Osteoblast (primary cell): ENCODE data around the gene PTPRD. TPM values are rescaled to one million over a fixed set of nuclear protein-coding genes. Genes with fewer than 3 reads are reported as not detected.

Experiments used
- DNase-seq: peaks from one replicate; pipeline ENCODE4 v3.0.0; 2011; ENCODE audit warnings: low spot score, mixed read lengths; ENCODE audit not compliant: insufficient read length; ENCODE audit errors: missing footprints
- H2AFZ ChIP-seq: 2 replicates; pipeline ENCODE4 v1.6.0; 2011; ENCODE audit warnings: mild to moderate bottlenecking, low read length
- H3K27ac ChIP-seq: 2 replicates; pipeline ENCODE4 v1.5.1; 2011; ENCODE audit warnings: mild to moderate bottlenecking, low read depth, low read length, moderate library complexity
- H3K27me3 ChIP-seq: 2 replicates; pipeline ENCODE4 v1.6.0; 2012; ENCODE audit warnings: mild to moderate bottlenecking, control low read depth, inconsistent platforms, low read length, moderate library complexity; ENCODE audit not compliant: insufficient read depth
- H3K36me3 ChIP-seq: 2 replicates; pipeline ENCODE4 v1.5.1; 2011; ENCODE audit warnings: mild to moderate bottlenecking, low read length, control low read depth, moderate library complexity; ENCODE audit not compliant: insufficient read depth
- H3K4me1 ChIP-seq: 2 replicates; pipeline ENCODE4 v1.5.1; 2011; ENCODE audit warnings: mild to moderate bottlenecking, low read length, control low read depth, moderate library complexity; ENCODE audit not compliant: insufficient read depth
- H3K4me2 ChIP-seq: 2 replicates; pipeline ENCODE4 v1.6.0; 2011; ENCODE audit warnings: mild to moderate bottlenecking, low read length; ENCODE audit not compliant: insufficient read depth
- H3K4me3 ChIP-seq: fragments of 200-600 bp; sonication (generic); 3 replicates; pipeline ENCODE4 v1.5.1; 2012; ENCODE audit warnings: mild to moderate bottlenecking, low read length, inconsistent platforms; ENCODE audit not compliant: insufficient read depth
- H3K79me2 ChIP-seq: 2 replicates; pipeline ENCODE4 v1.6.0; 2012; ENCODE audit warnings: mild to moderate bottlenecking, low read length, control low read depth, inconsistent platforms; ENCODE audit not compliant: insufficient read depth
- H3K9me3 ChIP-seq: 2 replicates; pipeline ENCODE4 v1.5.1; 2011; ENCODE audit warnings: low read depth, low read length, control low read depth
- H4K20me1 ChIP-seq: 2 replicates; pipeline ENCODE4 v1.6.0; 2012; ENCODE audit warnings: mild to moderate bottlenecking, low read length, control low read depth; ENCODE audit not compliant: insufficient read depth
- CTCF ChIP-seq: IDR thresholded peaks from 2 replicates; pipeline ENCODE4 v1.5.1; 2011; ENCODE audit warnings: mild to moderate bottlenecking, low read depth, low read length, moderate library complexity; ENCODE audit errors: extremely low read depth
- total RNA-seq: library from RNA; depleted of rRNA; stranded (reverse); fragments of >200 nt; gene quantifications from 2 replicates; pipeline ENCODE4 v1.2.3, GENCODE V29; 2012

The PTPRD gene
- total RNA-seq, 1 donor = 23.9 TPM

GRCh38 chr9:9389904-9390303 is 1222.9 kb downstream of the PTPRD start:
- no peak overlapping the region for H2AFZ ChIP-seq
- H4K20me1 ChIP-seq = no peaks in the 10 kb centered on the region
- no peak overlapping the region for H3K4me3 ChIP-seq
- no peaks in the 10 kb centered on the region for H3K36me3 ChIP-seq
- no peaks in the 10 kb centered on the region for H3K79me2 ChIP-seq
- H3K27me3 ChIP-seq = no peaks in the 10 kb centered on the region
- no peak for DNase-seq
- no peak overlapping the region for H3K4me2 ChIP-seq
- H3K9me3 ChIP-seq = peaks cover 2% of the 10 kb centered on the region
- no peak overlapping the region for H3K27ac ChIP-seq
- H3K4me1 ChIP-seq = no peaks in the 10 kb centered on the region
- TF ChIP-seq CTCF = no peak

- Histone ChIP-seq H3K27ac (no peak overlapping the region), H3K4me3 (no peak overlapping the region), H3K79me2 (no peaks in the 10 kb centered on the region), H3K36me3 (no peaks in the 10 kb centered on the region), H3K9me3 (no peaks in the 10 kb centered on the region), H4K20me1 (no peaks in the 10 kb centered on the region), H3K27me3 (no peaks in the 10 kb centered on the region), H3K4me2 (no peak overlapping the region), H3K4me1 (no peaks in the 10 kb centered on the region), H2AFZ (no peak overlapping the region)
- no peak for DNase-seq
- TF ChIP-seq CTCF = no peak
Observed at GRCh38 chr9:9387511-9388115, 1225.2 kb downstream of the PTPRD start.

GRCh38 chr9:9362332-9362731 is 1250.5 kb downstream of the PTPRD start:
- H3K36me3 ChIP-seq = no peaks in the 10 kb centered on the region
- TF ChIP-seq CTCF = no peak
- no peak overlapping the region for H3K4me2 ChIP-seq
- H2AFZ ChIP-seq = no peak overlapping the region
- H4K20me1 ChIP-seq = no peaks in the 10 kb centered on the region
- no peak for DNase-seq
- no peaks in the 10 kb centered on the region for H3K4me1 ChIP-seq
- no peak overlapping the region for H3K27ac ChIP-seq
- H3K27me3 ChIP-seq = no peaks in the 10 kb centered on the region
- H3K9me3 ChIP-seq = peaks cover 2% of the 10 kb centered on the region
- no peaks in the 10 kb centered on the region for H3K79me2 ChIP-seq
- H3K4me3 ChIP-seq = no peak overlapping the region

GRCh38 chr9:9352877-9353481 is 1259.8 kb downstream of the PTPRD start:
- no peak overlapping the region for H3K4me2 ChIP-seq
- no peaks in the 10 kb centered on the region for H3K9me3 ChIP-seq
- H2AFZ ChIP-seq = no peak overlapping the region
- no peak overlapping the region for H3K4me3 ChIP-seq
- H4K20me1 ChIP-seq = no peaks in the 10 kb centered on the region
- no peak overlapping the region for H3K27ac ChIP-seq
- no peak for DNase-seq
- no peaks in the 10 kb centered on the region for H3K36me3 ChIP-seq
- H3K4me1 ChIP-seq = no peaks in the 10 kb centered on the region
- no peaks in the 10 kb centered on the region for H3K79me2 ChIP-seq
- peak; percentile 42 for TF ChIP-seq CTCF
- no peaks in the 10 kb centered on the region for H3K27me3 ChIP-seq
